EL (cell line): ENCODE data around the gene PEDS1.
"Not testable (repeated sequence)": the region's sequence is repeated elsewhere in the genome, so short reads cannot be mapped to it uniquely, and the experiment has no call there.

ENCODE experiments used
- DNase-seq: peaks from one replicate; pipeline ENCODE4 v3.0.0-alpha.2; 2016

Gene PEDS1

GRCh38 chr20:50152394-50153152, 950 bp downstream of the PEDS1 start:
- DNase-seq, result no peak

GRCh38 chr20:50151034-50151743, 2.3 kb downstream of the PEDS1 start:
- no peak for DNase-seq

DNA sequence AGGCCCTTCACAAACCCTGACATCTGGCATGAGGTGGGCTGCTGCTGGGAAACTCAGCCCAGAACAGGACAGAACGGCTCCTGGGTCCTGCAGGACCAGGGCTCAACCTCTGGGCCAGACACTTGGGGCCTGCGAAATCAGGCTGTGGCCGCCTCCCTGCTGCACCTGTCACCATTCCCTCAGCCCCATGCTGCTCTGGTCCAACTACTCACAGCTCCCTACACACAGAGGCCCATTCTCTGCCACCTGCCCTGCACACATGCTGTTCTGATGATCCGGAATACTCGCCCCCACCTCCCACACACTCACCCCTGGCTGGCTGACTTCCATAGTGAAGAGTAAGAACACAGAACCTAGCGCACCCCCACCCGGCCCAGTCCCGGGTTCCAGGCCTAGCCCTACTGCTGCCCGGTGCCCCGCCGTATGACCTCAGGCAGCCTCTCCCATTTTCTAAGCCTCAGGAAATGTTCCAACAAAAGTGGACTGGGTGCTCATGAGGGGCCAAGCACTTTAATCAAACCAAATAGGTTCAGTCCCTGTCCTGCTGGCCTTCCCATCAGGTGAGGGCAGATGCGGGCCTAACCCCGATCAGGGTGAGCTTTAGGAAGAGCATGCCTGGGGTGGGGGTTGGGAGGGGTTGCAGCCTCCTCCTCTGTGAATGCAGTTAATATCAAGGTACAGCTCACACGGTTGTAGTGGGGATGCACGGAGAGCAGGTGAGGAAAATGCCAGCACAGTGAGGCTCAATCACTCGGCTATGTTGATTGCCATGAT, 3.9 kb downstream of the PEDS1 start:
- no peak for DNase-seq

DNA sequence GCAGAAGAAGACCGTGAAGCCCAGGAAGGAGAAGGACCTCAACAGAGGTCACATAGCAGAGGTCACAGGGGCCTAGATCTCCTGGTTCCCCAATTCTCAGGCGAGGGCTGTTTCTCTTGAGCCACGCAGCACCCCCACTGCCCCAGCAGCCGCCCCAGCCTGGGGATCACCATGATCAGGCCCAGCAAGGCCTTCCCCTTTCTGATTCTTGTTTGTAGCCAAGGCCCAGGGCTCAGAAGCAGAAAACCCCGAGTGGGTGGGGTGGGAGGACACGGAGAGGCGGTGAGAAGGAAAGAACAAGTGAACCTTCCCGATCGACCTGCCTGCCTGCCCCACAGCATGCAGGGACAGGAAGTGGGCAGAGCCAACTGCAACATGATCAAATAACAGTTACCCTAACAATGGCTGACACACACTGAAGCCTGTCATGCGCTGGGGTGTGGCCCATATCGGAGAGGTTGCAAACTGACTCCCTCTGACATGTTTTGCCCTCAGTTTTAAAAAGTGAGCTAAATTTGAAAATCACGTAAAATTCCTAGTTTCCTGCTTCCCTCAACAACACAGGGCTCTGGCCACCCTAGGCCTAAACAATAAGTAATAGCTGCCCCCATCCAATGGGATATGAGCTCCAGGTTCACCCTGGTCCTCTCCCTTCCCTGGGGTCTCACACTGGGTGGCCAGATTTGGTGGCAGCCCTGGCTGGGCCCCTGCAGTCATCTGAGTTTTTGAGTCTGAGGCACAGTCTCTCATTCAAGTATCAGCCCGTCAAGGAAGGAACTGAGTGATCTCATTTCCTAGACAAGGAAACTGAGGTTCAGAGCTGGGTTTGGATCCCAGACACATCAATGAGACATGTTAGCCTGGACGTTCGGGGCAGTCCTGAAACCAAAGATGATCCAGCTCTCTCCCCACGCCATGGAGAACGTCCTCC, 6.5 kb downstream of the PEDS1 start:
- DNase-seq, result no peak

GRCh38 chr20:50146214-50146613, 7.3 kb downstream of the PEDS1 start:
- no peak for DNase-seq

- DNase-seq, result no peak
Observed at GRCh38 chr20:50145566-50145965, 8.0 kb downstream of the PEDS1 start.

GRCh38 chr20:50144362-50144761, 9.2 kb downstream of the PEDS1 start:
- DNase-seq, result peak; percentile 96

DNA sequence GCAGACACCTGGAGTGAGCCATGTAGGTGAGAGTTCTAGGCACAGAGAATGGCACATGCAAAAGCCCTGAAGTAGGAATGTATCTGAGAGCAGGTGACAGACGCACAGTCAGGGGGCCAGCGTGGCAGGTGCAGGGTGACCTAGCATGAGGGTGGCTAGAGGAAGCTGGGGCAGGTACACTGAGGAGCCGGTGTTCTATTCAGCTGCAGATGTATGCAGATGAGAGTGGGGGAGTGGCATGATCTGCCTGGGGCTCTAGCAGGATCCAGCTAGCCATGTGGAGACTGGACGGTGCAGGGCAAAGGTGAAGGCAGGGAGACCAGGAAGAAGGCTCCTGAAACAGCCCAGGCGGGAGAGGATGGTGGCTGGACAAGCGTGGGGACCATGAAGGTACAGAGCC, 10.7 kb downstream of the PEDS1 start:
- no peak for DNase-seq

DNA sequence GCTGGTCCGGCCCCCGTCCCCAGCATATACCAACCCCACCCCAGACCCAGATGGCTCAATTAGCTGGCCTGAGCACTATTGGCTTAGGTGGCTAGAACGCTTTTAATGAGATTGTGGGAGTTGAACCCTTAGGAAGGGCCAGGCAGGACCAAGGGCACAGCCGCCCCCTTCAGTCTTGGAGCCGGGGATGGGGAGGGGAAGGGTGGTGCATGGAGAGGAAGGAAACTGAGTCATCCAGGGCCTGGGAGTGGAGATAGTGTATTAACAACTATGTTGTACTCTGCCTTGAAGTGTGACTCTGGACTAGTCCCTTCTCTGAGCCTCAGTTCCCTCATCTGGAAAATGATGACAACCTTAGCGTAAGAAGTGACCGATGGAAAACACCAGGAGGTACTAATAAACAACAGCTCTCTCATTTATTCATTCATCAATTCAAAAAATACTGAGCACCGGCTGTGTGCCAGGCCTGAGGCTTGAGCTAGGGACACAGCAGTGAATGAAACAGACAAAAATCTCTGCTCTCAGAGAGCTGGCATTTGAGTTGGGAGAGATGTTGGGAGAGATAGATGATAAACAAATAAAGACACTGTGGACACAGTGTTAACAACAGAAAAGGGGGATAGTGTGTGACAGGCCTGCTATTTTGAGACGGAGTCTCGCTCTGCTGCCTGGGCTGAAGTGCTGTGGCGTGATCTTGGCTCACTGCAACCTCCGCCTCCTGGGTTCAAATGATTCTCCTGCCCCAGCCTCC, 11.5 kb downstream of the PEDS1 start:
- DNase-seq, result no peak

DNA sequence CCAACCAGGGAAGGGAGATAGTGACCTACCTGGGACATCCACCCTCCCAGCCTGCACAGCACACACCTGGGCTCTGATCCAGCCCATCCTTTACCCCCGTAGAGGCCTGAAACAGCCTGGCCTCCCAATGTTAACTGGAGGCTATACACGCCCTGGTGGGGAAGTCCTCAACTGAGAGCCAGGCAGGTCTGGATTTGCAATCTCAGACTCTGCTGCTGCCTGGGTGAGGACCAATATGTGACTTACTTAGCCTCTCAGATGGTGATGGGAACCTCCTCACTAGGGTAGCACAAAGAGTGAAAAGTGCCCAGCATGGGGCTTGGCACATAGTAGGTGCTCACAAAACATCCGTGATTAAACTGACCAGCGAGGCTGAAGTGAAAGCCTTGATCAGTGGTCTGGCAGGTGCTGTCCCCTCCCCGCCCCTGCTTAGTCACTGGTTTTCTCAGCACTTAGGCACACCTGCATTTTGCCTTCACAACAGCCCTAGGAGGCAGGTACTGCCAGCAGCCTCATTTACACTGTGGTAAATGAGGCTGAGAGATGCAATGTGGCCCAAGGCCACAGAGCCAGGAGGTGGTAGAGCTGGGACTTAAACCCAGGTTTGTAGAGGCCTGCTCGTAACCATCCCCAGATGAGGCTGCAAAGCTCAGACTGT, 12.4 kb downstream of the PEDS1 start:
- DNase-seq, result no peak

DNA sequence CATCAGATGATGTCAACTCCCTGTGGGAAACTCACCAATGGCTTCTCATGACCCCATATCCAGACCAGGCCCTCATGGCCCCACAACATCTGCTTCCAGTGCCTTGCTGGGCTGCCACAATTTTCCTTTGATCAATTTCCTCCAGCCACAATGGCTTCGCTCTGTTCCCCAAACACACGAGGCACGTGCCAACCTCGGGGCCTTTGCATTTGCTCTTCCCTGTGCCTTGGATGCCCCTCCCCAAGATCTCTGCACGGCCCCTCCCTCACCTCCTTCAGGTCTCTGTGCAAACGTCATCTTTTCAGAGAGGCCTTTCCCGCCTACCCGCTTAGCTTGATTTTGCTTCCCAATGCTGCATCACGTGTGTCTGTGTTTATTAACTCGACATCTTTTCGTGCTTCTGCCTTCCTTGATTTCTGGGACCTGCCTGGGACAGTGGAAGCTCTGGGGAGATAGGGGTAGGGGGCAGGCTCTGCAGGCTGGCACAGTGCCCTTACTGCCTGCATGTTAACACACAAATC, 13.1 kb downstream of the PEDS1 start:
- DNase-seq, result no peak

- DNase-seq, result no peak
Observed at GRCh38 chr20:50138479-50139393, 14.8 kb downstream of the PEDS1 start.

GRCh38 chr20:50138120-50138478, 15.4 kb downstream of the PEDS1 start:
- DNase-seq, result no peak

DNA sequence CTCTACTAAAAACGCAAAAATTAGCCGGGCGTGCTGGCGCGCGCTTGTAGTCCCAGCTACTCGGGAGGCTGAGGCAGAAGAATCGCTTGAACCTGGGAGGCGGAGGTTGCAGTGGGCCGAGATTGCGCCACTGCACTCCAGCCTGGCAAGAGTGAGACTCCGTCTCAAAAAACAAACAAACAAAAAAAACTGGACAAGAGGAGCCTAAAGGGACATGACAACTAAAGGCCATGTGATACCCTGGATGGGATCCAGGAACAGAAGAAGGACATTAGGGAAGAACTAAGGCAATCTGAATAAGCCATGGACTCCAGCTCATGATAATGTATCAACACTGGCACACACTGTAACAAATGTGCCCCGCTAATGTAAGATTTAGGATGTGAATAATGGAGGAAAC, 15.8 kb downstream of the PEDS1 start:
- not testable (repeated sequence) for DNase-seq

DNA sequence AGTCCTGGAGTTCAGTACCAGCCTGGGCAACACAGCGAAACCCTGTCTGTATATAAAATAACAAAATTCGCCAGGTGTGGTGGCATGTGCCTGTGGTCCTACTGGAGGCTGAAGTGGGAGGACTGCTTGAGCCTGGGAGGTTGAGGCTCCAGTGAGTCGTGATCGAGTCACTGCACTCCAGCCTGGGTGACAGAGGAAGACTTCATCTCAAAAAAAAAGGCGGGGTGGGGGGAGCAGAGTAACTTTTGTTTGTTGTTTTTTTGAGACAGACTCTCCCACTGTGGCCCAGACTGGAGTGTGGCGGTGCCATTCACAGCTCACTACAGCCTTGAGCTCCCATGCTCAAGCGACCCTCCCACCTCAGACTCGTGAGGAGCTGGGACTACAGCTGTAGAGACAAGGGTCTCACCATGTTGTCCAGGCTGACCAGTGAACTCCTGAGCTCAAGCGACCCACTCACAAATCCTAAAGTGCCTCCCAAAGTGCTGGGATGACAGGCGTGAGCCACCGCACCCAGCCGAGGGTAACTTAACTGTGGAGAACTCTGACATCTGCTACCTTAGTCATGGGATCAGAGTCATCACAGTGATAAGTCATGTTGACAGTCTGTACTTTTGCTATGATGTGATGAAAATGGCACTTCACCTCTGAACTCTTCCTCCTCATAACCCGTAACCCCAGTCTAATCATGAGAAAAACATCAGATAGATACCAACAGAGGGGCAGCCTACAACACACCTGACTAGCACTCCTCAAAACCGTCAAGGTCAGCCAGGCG, 16.5 kb downstream of the PEDS1 start:
- DNase-seq, result peak; percentile 68

GRCh38 chr20:50135157-50135556, 18.4 kb downstream of the PEDS1 start:
- not testable (repeated sequence) for DNase-seq

GRCh38 chr20:50133474-50134217, 19.9 kb downstream of the PEDS1 start:
- no peak for DNase-seq

DNA sequence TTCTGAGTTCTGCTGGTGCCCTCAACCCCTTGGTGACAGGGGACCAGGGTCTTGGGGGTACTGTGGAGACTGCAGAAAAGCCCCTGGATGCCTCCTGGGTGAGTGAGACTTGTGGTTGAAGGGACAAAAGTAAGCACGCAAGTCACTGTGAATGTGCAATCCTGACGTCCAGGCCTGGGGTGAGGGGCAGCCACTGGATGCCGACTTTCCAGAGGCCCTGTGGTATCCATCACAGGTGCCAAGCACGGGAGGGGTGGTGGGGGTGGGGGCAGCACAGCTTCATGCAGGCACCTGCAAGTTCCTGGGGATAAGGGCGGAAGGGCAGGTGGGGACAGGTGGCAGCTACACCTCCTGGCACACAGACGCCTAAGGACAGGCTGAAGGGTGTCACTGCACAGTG, 20.5 kb downstream of the PEDS1 start:
- DNase-seq, result no peak
